GM19463 (cell line): Measurements from ENCODE around the gene SC5D.

Experiments used
- ATAC-seq: cut with Tn5 transposase; IDR thresholded peaks from one replicate; pipeline ENCODE4 v1.9.1; 2021; ENCODE audit warnings: mild to moderate bottlenecking, moderate library complexity; ENCODE audit not compliant: unreplicated experiment

The SC5D gene

GRCh38 chr11:121292495-121293287, at the start of gene SC5D:
SC5D (plus strand) TSS chr11:121292771; CDS start chr11:121303376, 10,605 bp downstream.
- ATAC-seq, result peak; percentile 96

- ATAC-seq, result no peak
These were observed 47.7 kb upstream of the SC5D start for GRCh38 chr11:121244884-121245283.

- no peak for ATAC-seq
These were observed 46.4 kb upstream of the SC5D start for GRCh38 chr11:121246021-121246768.

GRCh38 chr11:121246769-121247035, 45.9 kb upstream of the SC5D start:
- ATAC-seq, result no peak

GRCh38 chr11:121248496-121248895, 44.1 kb upstream of the SC5D start:
- no peak for ATAC-seq

- ATAC-seq, result no peak
These were observed 43.4 kb upstream of the SC5D start for GRCh38 chr11:121249039-121249663.

GRCh38 chr11:121250843-121251242, 41.7 kb upstream of the SC5D start:
- no peak for ATAC-seq

GRCh38 chr11:121253951-121254350, 38.6 kb upstream of the SC5D start:
- no peak for ATAC-seq

GRCh38 chr11:121254756-121255155, 37.8 kb upstream of the SC5D start:
- ATAC-seq, result no peak

GRCh38 chr11:121255473-121256125, 37.0 kb upstream of the SC5D start:
- ATAC-seq, result no peak

GRCh38 chr11:121257289-121257688, 35.3 kb upstream of the SC5D start:
- ATAC-seq, result no peak

- no peak for ATAC-seq
These were observed 34.6 kb upstream of the SC5D start for GRCh38 chr11:121257976-121258375.

GRCh38 chr11:121265586-121265985, 27.0 kb upstream of the SC5D start:
- no peak for ATAC-seq

GRCh38 chr11:121268581-121268980, 24.0 kb upstream of the SC5D start:
- ATAC-seq, result no peak

GRCh38 chr11:121270001-121270678, 22.4 kb upstream of the SC5D start:
- ATAC-seq, result no peak

GRCh38 chr11:121274332-121274991, 18.1 kb upstream of the SC5D start:
- ATAC-seq, result no peak

GRCh38 chr11:121281698-121282097, 10.9 kb upstream of the SC5D start:
- ATAC-seq, result no peak

GRCh38 chr11:121282386-121282785, 10.2 kb upstream of the SC5D start:
- ATAC-seq, result no peak

- ATAC-seq, result peak; percentile 77
These were observed 9.6 kb upstream of the SC5D start for GRCh38 chr11:121282886-121283502.

- no peak for ATAC-seq
These were observed 1.3 kb upstream of the SC5D start for GRCh38 chr11:121291319-121291718.
